HepG2 (cell line): Measurements from ENCODE around the gene VCX2.
"Not testable (repeated sequence)": the region's sequence is repeated elsewhere in the genome, so short reads cannot be mapped to it uniquely, and the experiment has no call there.

Source experiments
- ATF6 ChIP-seq: sonication (generic); formaldehyde crosslinking; conservative IDR thresholded peaks from 2 replicates; pipeline ENCODE4 v1.4.0; 2020; ENCODE audit warnings: missing genetic modification reagents
- BCL6 ChIP-seq: IDR thresholded peaks from 2 replicates; pipeline ENCODE4 v1.6.1; 2016; ENCODE audit warnings: missing genetic modification reagents, missing compliant biosample characterization
- CREM ChIP-seq, 2 experiments: sonication (generic) in 1 of 2; formaldehyde crosslinking in 1 of 2; IDR thresholded peaks; 2 replicates each; pipeline versions ENCODE4 v1.4.0 to v1.6.1; 2016 to 2020; ENCODE audit warnings: antibody characterized with exemption in 1 of 2, mild to moderate bottlenecking in 1 of 2, missing genetic modification reagents in 1 of 2
- CTCF ChIP-seq: sonication (generic); formaldehyde crosslinking; IDR thresholded peaks from 2 replicates; pipeline ENCODE4 v1.5.0; 2020; ENCODE audit warnings: mild to moderate bottlenecking, missing genetic modification reagents, moderate library complexity
- EZH2 ChIP-seq: conservative IDR thresholded peaks from 2 replicates; pipeline ENCODE4 v1.6.1; 2012; ENCODE audit warnings: mild to moderate bottlenecking, low read depth, low read length, moderate library complexity
- HDAC6 ChIP-seq: fragments of 200-600 bp; sonication (generic); IDR thresholded peaks from 2 replicates; pipeline ENCODE4 v1.7.0; 2017; ENCODE audit warnings: mild to moderate bottlenecking, antibody characterized with exemption, low read length, low read depth
- JUNB ChIP-seq: sonication (generic); formaldehyde crosslinking; IDR thresholded peaks from 2 replicates; pipeline ENCODE4 v1.8.0; 2022; ENCODE audit warnings: missing genetic modification reagents, mild to moderate bottlenecking, borderline replicate concordance
- POLR2AphosphoS5 ChIP-seq: IDR thresholded peaks from 2 replicates; pipeline ENCODE4 v1.6.1; 2012; ENCODE audit warnings: low read depth, low read length
- REL ChIP-seq: sonication (generic); formaldehyde crosslinking; conservative IDR thresholded peaks from 2 replicates; pipeline ENCODE4 v1.8.0; 2022; ENCODE audit warnings: mild to moderate bottlenecking, missing genetic modification reagents, moderate library complexity
- SETDB1 ChIP-seq: sonication (generic); formaldehyde crosslinking; IDR thresholded peaks from 2 replicates; pipeline ENCODE4 v1.5.1; 2020; ENCODE audit warnings: missing genetic modification reagents, mild to moderate bottlenecking, borderline replicate concordance
- TCF7L2 ChIP-seq: IDR thresholded peaks from 2 replicates; pipeline ENCODE4 v1.6.1; 2011; ENCODE audit warnings: mild to moderate bottlenecking, low read depth, low read length, moderate library complexity
- ZNF337 ChIP-seq: sonication (generic); formaldehyde crosslinking; IDR thresholded peaks from 2 replicates; pipeline ENCODE4 v1.5.1; 2020; ENCODE audit warnings: missing genetic modification reagents, low read depth, mild to moderate bottlenecking, borderline replicate concordance
- TF ChIP-seq, protein P1 (sequence below): IDR thresholded peaks from 2 replicates; pipeline ENCODE4 v1.6.1; 2012; ENCODE audit warnings: inconsistent platforms

DNA sequence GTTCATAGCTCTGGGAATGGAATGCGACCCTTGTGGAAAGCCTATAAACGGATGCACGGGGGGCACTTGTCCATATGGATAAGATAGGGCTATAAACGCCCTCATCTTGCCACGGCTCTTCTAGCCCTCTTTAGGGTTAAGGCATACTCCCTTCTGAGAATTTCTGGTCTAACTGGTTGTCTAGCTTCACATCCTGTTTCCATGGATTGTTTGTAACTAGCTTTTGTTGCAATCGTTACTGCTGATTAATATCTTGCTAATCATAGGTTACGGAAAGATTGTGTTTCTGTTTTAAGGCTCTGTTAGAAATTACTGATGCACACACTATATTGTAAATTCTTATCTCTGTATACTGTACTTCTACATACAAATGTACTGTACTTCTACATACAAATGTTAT is 17.1 kb downstream of the VCX2 start:
- not testable (repeated sequence) for TF ChIP-seq TCF7L2; POLR2AphosphoS5; ZNF337 (CRISPR knock-in tag); HDAC6; REL (CRISPR knock-in tag); JUNB (CRISPR knock-in tag); SETDB1; CREM (IDR thresholded peaks at IDR 0.05); CREM (CRISPR knock-in tag; IDR thresholded peaks at IDR 0.05); BCL6 (CRISPR knock-in tag); EZH2; CTCF (CRISPR knock-in tag); ATF6 (CRISPR knock-in tag)
- TF ChIP-seq, protein P1, sequence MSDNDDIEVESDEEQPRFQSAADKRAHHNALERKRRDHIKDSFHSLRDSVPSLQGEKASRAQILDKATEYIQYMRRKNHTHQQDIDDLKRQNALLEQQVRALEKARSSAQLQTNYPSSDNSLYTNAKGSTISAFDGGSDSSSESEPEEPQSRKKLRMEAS = not testable (repeated sequence)
